HCT116 (cell line): ENCODE data around the gene RIPOR3. TPM values are rescaled to one million over a fixed set of nuclear protein-coding genes. Genes with fewer than 3 reads are reported as not detected.

ENCODE experiments used
- ATAC-seq: fragments of 200-7000 bp; cut with Tn5 transposase; 2 replicates; pipeline ENCODE4 v1.9.1; 2020; ENCODE audit warnings: mild to moderate bottlenecking, moderate library complexity
- BruUV-seq: library from RNA; stranded (reverse); fragments of 400-500 nt; replicated peaks from 2 replicates; lab custom pipeline; 2021; lab: Mats Ljungman, UMichigan
- CTCF ChIA-PET: fragments of 300-600 bp; sonication (Branson Sonifier 250); formaldehyde crosslinking; loops from one replicate; lab custom pipeline; 2021; ENCODE audit warnings: antibody characterized with exemption; lab: Charles Lee
- POLR2A ChIA-PET: fragments of 300-600, 350-600 bp; sonication (Branson Sonifier 250); formaldehyde crosslinking; loops from one replicate; lab custom pipeline; 2021; ENCODE audit warnings: antibody characterized with exemption; lab: Charles Lee
- RAD21 ChIA-PET, 2 experiments: fragments of 300-600 bp; sonication (Branson Sonifier 250); formaldehyde crosslinking; loops; one replicate each; lab custom pipeline; 2023; ENCODE audit warnings: low total read pairs in 2 of 2; ENCODE audit not compliant: uncharacterized antibody in 2 of 2, unreplicated experiment in 2 of 2, low non-redundant PET in 1 of 2; lab: Charles Lee
- DNase-seq: peaks from one replicate; pipeline ENCODE4 v3.0.0-alpha.2; 2010; ENCODE audit warnings: low read depth, low spot score
- H2AFZ ChIP-seq: fragments of 200-600 bp; shearing (Covaris generic), sonication (generic); 2 replicates; pipeline ENCODE4 v1.6.1; 2017; ENCODE audit warnings: low read depth, mixed run types, mixed read lengths, antibody characterized with exemption, low read length; ENCODE audit not compliant: poor library complexity, severe bottlenecking
- H3K27ac ChIP-seq: 2 replicates; pipeline ENCODE4 v1.5.1; 2012; ENCODE audit warnings: low read depth, low read length
- H3K27me3 ChIP-seq: fragments of 200-600 bp; sonication (generic); 2 replicates; pipeline ENCODE4 v1.6.1; 2016; ENCODE audit warnings: mixed run types, low read length, mixed read lengths; ENCODE audit not compliant: insufficient read depth
- H3K36me3 ChIP-seq, 2 experiments: fragments of 200-500 bp in 1 of 2; fragments of 200-600 bp in 1 of 2; sonication (Bioruptor generic) in 1 of 2; sonication (generic) in 1 of 2; 2 replicates each; pipeline versions ENCODE4 v1.5.1 to v1.6.1; 2014 to 2016; ENCODE audit warnings: low read length in 2 of 2, inconsistent platforms in 1 of 2, mixed read lengths in 1 of 2, mixed run types in 1 of 2; ENCODE audit not compliant: insufficient read depth in 2 of 2, control insufficient read depth in 1 of 2
- H3K4me1 ChIP-seq, 2 experiments: fragments of 200-600 bp in 1 of 2; sonication (generic) in 1 of 2; 2 replicates each; pipeline versions ENCODE4 v1.5.1 to v1.6.1; 2012 to 2017; ENCODE audit warnings: low read length in 2 of 2, inconsistent platforms in 1 of 2, mild to moderate bottlenecking in 1 of 2, mixed read lengths in 1 of 2, mixed run types in 1 of 2, moderate library complexity in 1 of 2; ENCODE audit not compliant: insufficient read depth in 2 of 2, control insufficient read depth in 1 of 2
- H3K4me2 ChIP-seq: fragments of 200-600 bp; sonication (generic); 2 replicates; pipeline ENCODE4 v1.6.1; 2017; ENCODE audit warnings: mixed run types, low read length, mixed read lengths
- H3K4me3 ChIP-seq, 2 experiments: fragments of 200-600 bp in 1 of 2; sonication (generic) in 1 of 2; replicated peaks in 1 of 2; 2 replicates each; pipeline ENCODE4 v1.5.1; 2011 to 2016; ENCODE audit warnings: low read length in 2 of 2, control low read depth in 1 of 2, low read depth in 1 of 2, mild to moderate bottlenecking in 1 of 2, mixed read lengths in 1 of 2, mixed run types in 1 of 2
- H3K79me2 ChIP-seq: fragments of 200-600 bp; sonication (generic); 2 replicates; pipeline ENCODE4 v1.6.1; 2017; ENCODE audit warnings: mild to moderate bottlenecking, mixed run types, low read length, moderate library complexity, mixed read lengths; ENCODE audit not compliant: insufficient read depth
- H3K9ac ChIP-seq: fragments of 200-600 bp; sonication (generic); 2 replicates; pipeline ENCODE4 v1.6.1; 2016; ENCODE audit warnings: low read length, mixed read lengths
- H3K9me2 ChIP-seq: fragments of 200-600 bp; sonication (generic), shearing (Covaris generic); 2 replicates; pipeline ENCODE4 v1.6.1; 2017; ENCODE audit warnings: mixed run types, mild to moderate bottlenecking, moderate library complexity; ENCODE audit not compliant: insufficient read depth
- H3K9me3 ChIP-seq, 2 experiments: fragments of 200-500 bp in 1 of 2; fragments of 200-600 bp in 1 of 2; sonication (Bioruptor generic) in 1 of 2; sonication (generic) in 1 of 2; 2 replicates each; pipeline ENCODE4 v1.6.1; 2014 to 2017; ENCODE audit warnings: low read length in 2 of 2, mixed read lengths in 2 of 2, inconsistent platforms in 1 of 2, low read depth in 1 of 2, mild to moderate bottlenecking in 1 of 2, mixed run types in 1 of 2, moderate library complexity in 1 of 2; ENCODE audit not compliant: control insufficient read depth in 1 of 2, insufficient read depth in 1 of 2
- H4K20me1 ChIP-seq: fragments of 200-600 bp; sonication (generic), shearing (Covaris generic); 2 replicates; pipeline ENCODE4 v1.6.1; 2017; ENCODE audit warnings: mixed run types, mild to moderate bottlenecking, moderate library complexity; ENCODE audit not compliant: insufficient read depth
- CBX3 ChIP-seq: IDR thresholded peaks from 2 replicates; pipeline ENCODE4 v1.6.1; 2012; ENCODE audit warnings: low read depth
- CEBPB ChIP-seq: IDR thresholded peaks from 2 replicates; pipeline ENCODE4 v1.6.1; 2012; ENCODE audit warnings: low read depth
- CTCF ChIP-seq, 3 experiments: fragments of 200-600 bp in 1 of 3; sonication (generic) in 1 of 3; IDR thresholded peaks in 2 of 3; conservative IDR thresholded peaks in 1 of 3; 2 replicates each; pipeline ENCODE4 v1.5.1; 2012 to 2017; ENCODE audit warnings: low read depth in 2 of 3, low read length in 2 of 3, antibody characterized with exemption in 1 of 3, borderline replicate concordance in 1 of 3, control low read depth in 1 of 3, mild to moderate bottlenecking in 1 of 3, mixed read lengths in 1 of 3, mixed run types in 1 of 3, moderate library complexity in 1 of 3; ENCODE audit not compliant: insufficient read depth in 1 of 3
- ELF1 ChIP-seq: IDR thresholded peaks from 2 replicates; pipeline ENCODE4 v1.6.1; 2012; ENCODE audit warnings: low read depth, borderline replicate concordance
- FOSL1 ChIP-seq: IDR thresholded peaks from 2 replicates; pipeline ENCODE4 v1.6.1; 2012; ENCODE audit warnings: low read depth
- JUND ChIP-seq: IDR thresholded peaks from 2 replicates; pipeline ENCODE4 v1.6.1; 2012
- POLR2A ChIP-seq: IDR thresholded peaks from 2 replicates; pipeline ENCODE4 v1.7.0; 2011; ENCODE audit warnings: borderline replicate concordance; ENCODE audit not compliant: insufficient read depth, insufficient read length; ENCODE audit errors: extremely low read depth
- RAD21 ChIP-seq: IDR thresholded peaks from 2 replicates; pipeline ENCODE4 v1.6.1; 2012; ENCODE audit warnings: low read depth, mild to moderate bottlenecking
- REST ChIP-seq: IDR thresholded peaks from 2 replicates; pipeline ENCODE4 v1.6.1; 2012; ENCODE audit warnings: low read depth
- SIN3A ChIP-seq: IDR thresholded peaks from 2 replicates; pipeline ENCODE4 v1.6.1; 2012; ENCODE audit warnings: low read depth
- SP1 ChIP-seq: IDR thresholded peaks from 2 replicates; pipeline ENCODE4 v1.6.1; 2012; ENCODE audit warnings: low read depth
- SRF ChIP-seq: IDR thresholded peaks from 2 replicates; pipeline ENCODE4 v1.6.1; 2012; ENCODE audit warnings: low read depth
- TCF7L2 ChIP-seq: IDR thresholded peaks from 2 replicates; pipeline ENCODE4 v1.7.0; 2011; ENCODE audit warnings: borderline replicate concordance, inconsistent platforms; ENCODE audit not compliant: insufficient read depth, insufficient read length; ENCODE audit errors: extremely low read depth
- ZFX ChIP-seq: fragments of 450-650 bp; IDR thresholded peaks from 2 replicates; pipeline ENCODE4 v1.6.1; 2017
- intact Hi-C: fragments of 100-400 bp; cut with micrococcal nuclease; formaldehyde crosslinking; loops from 2 replicates; pipeline ENCODE4 v1.10.0; 2022
- total RNA-seq: library from RNA; stranded (reverse); gene quantifications from one replicate; pipeline ENCODE4 v1.2.1, GENCODE V29; 2021; ENCODE audit not compliant: unreplicated experiment

RIPOR3 gene
- total RNA-seq, 1 experiment from 2014 or later = 0.22 TPM

GRCh38 chr20:50592282-50593004 is 98.9 kb downstream of the RIPOR3 start:
- Histone ChIP-seq H3K4me3 (no peak overlapping the region), H3K4me1 (peaks cover 0 to 5% of the 10 kb centered on the region in 2 experiments; a peak in 1 of 4 replicates), H3K9me3 (no peaks in the 10 kb centered on the region), H3K27me3 (no peaks in the 10 kb centered on the region), H3K79me2 (no peaks in the 10 kb centered on the region), H2AFZ (no peak overlapping the region), H3K9me2 (no peaks in the 10 kb centered on the region), H3K36me3 (0 out of 4 replicates have a peak, but pooled peaks cover 0 to 2% of the 10 kb centered on the region in 2 experiments), H4K20me1 (no peaks in the 10 kb centered on the region), H3K9ac (no peak overlapping the region), H3K27ac (no peak overlapping the region), H3K4me2 (no peak overlapping the region)
- intact Hi-C loops = no loop called here
- ChIA-PET CTCF (interaction anchor here (0.6 to 1.2 kb wide), 2 partner anchors 13 to 17 kb away, joined by 3 to 5 read pairs; no protein-coding TSS in a partner anchor), POLR2A (interaction anchor here (1.2 kb wide), 1 partner anchor 157 kb away, joined by 3 read pairs; no protein-coding TSS in a partner anchor), RAD21 (no interaction called here)
- no TSS peak for BruUV-seq
- TF ChIP-seq RAD21 (no peak), REST (no peak), POLR2A (no peak), CBX3 (no peak), ZFX (no peak), TCF7L2 (no peak), JUND (no peak), CTCF (IDR thresholded peaks at IDR 0.05 in 2 of 3, conservative IDR thresholded peaks at IDR 0.05 in 1 of 3; ENCODE audit: borderline replicate concordance in 1 of 3, insufficient read depth in 1 of 3, low read depth in 2 of 3, low read length in 2 of 3) (no peak), SIN3A (no peak), SP1 (no peak), ELF1 (no peak), SRF (no peak), CEBPB (no peak), FOSL1 (no peak)
- ATAC-seq = no peak
- no peak for DNase-seq
